GM23338 (cell line): ENCODE measurements around the gene PSORS1C2. TPM values are rescaled to one million over a fixed set of nuclear protein-coding genes. Genes with fewer than 3 reads are reported as not detected.

Source experiments
- ATAC-seq: fragments of 200-7000 bp; cut with Tn5 transposase; 3 replicates; pipeline ENCODE4 v1.9.1; 2020
- DNase-seq: peaks from one replicate; pipeline ENCODE4 v3.0.0-alpha.2; 2015; ENCODE audit warnings: low spot score
- H2AFZ ChIP-seq: fragments of 200-600 bp; sonication (generic); 2 replicates; pipeline ENCODE4 v1.8.0; 2016; ENCODE audit warnings: antibody characterized with exemption, mild to moderate bottlenecking, moderate library complexity
- H3F3A ChIP-seq: fragments of 200-600 bp; sonication (generic); replicated peaks from 2 replicates; pipeline ENCODE4 v1.8.0; 2017; ENCODE audit warnings: antibody characterized with exemption, mixed run types, low read depth
- H3K27ac ChIP-seq: fragments of 200-600 bp; sonication (generic); 2 replicates; pipeline ENCODE4 v1.6.1; 2016; ENCODE audit warnings: low read depth
- H3K27me3 ChIP-seq: fragments of 200-600 bp; sonication (generic); 2 replicates; pipeline ENCODE4 v1.8.0; 2016; ENCODE audit warnings: mild to moderate bottlenecking, mixed run types, moderate library complexity; ENCODE audit not compliant: insufficient read depth
- H3K36me3 ChIP-seq: fragments of 200-600 bp; sonication (generic); 2 replicates; pipeline ENCODE4 v1.8.0; 2016; ENCODE audit warnings: mild to moderate bottlenecking; ENCODE audit not compliant: insufficient read depth
- H3K4me1 ChIP-seq: fragments of 200-600 bp; sonication (generic); 2 replicates; pipeline ENCODE4 v1.8.0; 2016; ENCODE audit warnings: mild to moderate bottlenecking, moderate library complexity; ENCODE audit not compliant: insufficient read depth
- H3K4me2 ChIP-seq: fragments of 200-600 bp; sonication (generic); 2 replicates; pipeline ENCODE4 v1.7.1; 2017; ENCODE audit warnings: mixed run types
- H3K4me3 ChIP-seq: fragments of 200-600 bp; sonication (generic); 2 replicates; pipeline ENCODE4 v1.6.1; 2016; ENCODE audit warnings: mixed run types
- H3K79me2 ChIP-seq: fragments of 200-600 bp; sonication (generic); replicated peaks from 2 replicates; pipeline ENCODE4 v1.8.0; 2017; ENCODE audit warnings: mild to moderate bottlenecking; ENCODE audit not compliant: insufficient read depth
- H3K9me2 ChIP-seq: fragments of 200-600 bp; sonication (generic); 2 replicates; pipeline ENCODE4 v1.8.0; 2017; ENCODE audit not compliant: insufficient read depth
- H4K20me1 ChIP-seq: fragments of 200-600 bp; sonication (generic); replicated peaks from 2 replicates; pipeline ENCODE4 v1.8.0; 2017; ENCODE audit warnings: mild to moderate bottlenecking; ENCODE audit not compliant: insufficient read depth
- H3K27ac Mint-ChIP-seq: 2 replicates; pipeline ENCODE4 v1.8.0; 2020; ENCODE audit warnings: inconsistent platforms, mild to moderate bottlenecking, moderate library complexity, mixed read lengths
- H3K27me3 Mint-ChIP-seq: 3 replicates; pipeline ENCODE4 v1.8.0; 2022; ENCODE audit warnings: low read depth, mild to moderate bottlenecking, moderate library complexity, mixed read lengths, inconsistent platforms; ENCODE audit not compliant: insufficient read depth, poor library complexity
- H3K36me3 Mint-ChIP-seq: 3 replicates; pipeline ENCODE4 v1.8.0; 2021; ENCODE audit warnings: low read depth, mild to moderate bottlenecking, inconsistent platforms, moderate library complexity, mixed read lengths
- H3K4me1 Mint-ChIP-seq: 3 replicates; pipeline ENCODE4 v1.8.0; 2020; ENCODE audit warnings: mild to moderate bottlenecking, inconsistent platforms, mixed read lengths
- H3K4me3 Mint-ChIP-seq: 3 replicates; pipeline ENCODE4 v1.8.0; 2021; ENCODE audit warnings: moderate library complexity, mild to moderate bottlenecking, inconsistent platforms, mixed read lengths
- H3K9me3 Mint-ChIP-seq: 3 replicates; pipeline ENCODE4 v1.8.0; 2020; ENCODE audit warnings: moderate library complexity, mild to moderate bottlenecking, inconsistent platforms, mixed read lengths
- CREB1 ChIP-seq: fragments of 250-450 bp; sonication (Bioruptor Pico); IDR thresholded peaks from 2 replicates; pipeline ENCODE4 v1.5.0; 2020; ENCODE audit warnings: low read depth, mild to moderate bottlenecking, moderate library complexity
- EZH2 ChIP-seq: fragments of 200-600 bp; sonication (generic); IDR thresholded peaks from one replicate; pipeline ENCODE4 v1.8.0; 2017; ENCODE audit warnings: antibody characterized with exemption, mild to moderate bottlenecking, low read depth; ENCODE audit not compliant: unreplicated experiment
- EZH2phosphoT487 ChIP-seq: fragments of 200-600 bp; sonication (generic); IDR thresholded peaks from one replicate; pipeline ENCODE4 v1.8.1; 2018; ENCODE audit warnings: antibody characterized with exemption; ENCODE audit not compliant: unreplicated experiment
- JUNB ChIP-seq: IDR thresholded peaks from one replicate; pipeline ENCODE4 v1.6.1; 2016; ENCODE audit warnings: antibody characterized with exemption; ENCODE audit not compliant: unreplicated experiment
- NANOG ChIP-seq: IDR thresholded peaks from 2 replicates; pipeline ENCODE4 v1.6.1; 2016; ENCODE audit warnings: antibody characterized with exemption, borderline replicate concordance
- POLR2AphosphoS5 ChIP-seq: IDR thresholded peaks from 2 replicates; pipeline ENCODE4 v1.6.1; 2016; ENCODE audit warnings: antibody characterized with exemption, low read depth
- STAT1 ChIP-seq: IDR thresholded peaks from one replicate; pipeline ENCODE4 v1.6.1; 2016; ENCODE audit warnings: antibody characterized with exemption; ENCODE audit not compliant: unreplicated experiment
- ZNF114 ChIP-seq: fragments of 250-450 bp; sonication (Bioruptor Pico); IDR thresholded peaks from 2 replicates; pipeline ENCODE4 v1.5.0; 2020; ENCODE audit warnings: mild to moderate bottlenecking, moderate library complexity
- ZNF331 ChIP-seq: fragments of 250-450 bp; sonication (Bioruptor Pico); IDR thresholded peaks from 2 replicates; pipeline ENCODE4 v1.5.0; 2020; ENCODE audit warnings: low read depth, mild to moderate bottlenecking, moderate library complexity
- polyA plus RNA-seq: library from polyadenylated mRNA; unstranded; fragments of >200 nt; fragmentation: Nextera tagmentation; extraction: Ambion mirVana; gene quantifications from 2 replicates; pipeline ENCODE4 v1.2.1, GENCODE V29; 2016
- total RNA-seq: library from RNA; depleted of rRNA; stranded (reverse); fragments of >200 nt; shearing (Covaris generic); gene quantifications from 2 replicates; pipeline ENCODE4 v1.2.3, GENCODE V29; 2014
- TF ChIP-seq, protein P1 (sequence below), 2 experiments: fragments of 200-600 bp in 1 of 2; sonication (generic) in 1 of 2; conservative IDR thresholded peaks; 2 replicates each; pipeline versions ENCODE4 v1.5.1 to v1.6.1; 2016 to 2017; ENCODE audit warnings: antibody characterized with exemption in 2 of 2, low read depth in 2 of 2, mild to moderate bottlenecking in 2 of 2, moderate library complexity in 1 of 2
- TF ChIP-seq, protein P2 (sequence below): fragments of 250-450 bp; sonication (Bioruptor Pico); IDR thresholded peaks from 2 replicates; pipeline ENCODE4 v1.5.0; 2020; ENCODE audit warnings: mild to moderate bottlenecking, moderate library complexity
- TF ChIP-seq, protein P3 (sequence below): IDR thresholded peaks from 2 replicates; pipeline ENCODE4 v1.6.1; 2016; ENCODE audit warnings: antibody characterized with exemption
- TF ChIP-seq, protein P4 (sequence below): IDR thresholded peaks from one replicate; pipeline ENCODE4 v1.6.1; 2018; ENCODE audit warnings: antibody characterized with exemption; ENCODE audit not compliant: unreplicated experiment

PSORS1C2 gene
- total and polyA plus RNA-seq, 2 experiments from 2014 or later: 0.47 TPM; not detected in 1

DNA sequence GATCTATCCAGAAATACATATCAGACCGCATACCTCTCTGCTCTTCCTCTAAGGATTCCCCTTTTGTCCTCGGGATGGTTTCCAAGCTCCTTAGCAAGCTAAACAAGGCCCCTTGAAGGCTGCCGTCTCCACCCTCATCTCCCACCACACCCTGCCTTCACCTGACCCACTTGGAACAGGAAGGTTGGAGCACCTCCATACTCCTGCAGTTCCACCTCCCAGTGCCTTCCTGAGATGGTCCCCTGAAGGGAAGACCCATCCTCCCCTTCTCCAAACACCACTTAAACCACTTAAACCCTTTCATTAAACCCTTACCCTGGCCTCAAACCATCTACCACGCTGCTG lies 40.1 kb upstream of the PSORS1C2 start:
- H3K79me2 ChIP-seq: peaks cover 12% of the 10 kb centered on the region
- peaks cover 7% of the 10 kb centered on the region for H3K27me3 Mint-ChIP-seq
- no peaks in the 10 kb centered on the region for H4K20me1 ChIP-seq
- no peak overlapping the region for H3K27ac ChIP-seq
- no peak overlapping the region for H2AFZ ChIP-seq
- H3K4me3 Mint-ChIP-seq: no peak overlapping the region
- TF ChIP-seq, protein P1, sequence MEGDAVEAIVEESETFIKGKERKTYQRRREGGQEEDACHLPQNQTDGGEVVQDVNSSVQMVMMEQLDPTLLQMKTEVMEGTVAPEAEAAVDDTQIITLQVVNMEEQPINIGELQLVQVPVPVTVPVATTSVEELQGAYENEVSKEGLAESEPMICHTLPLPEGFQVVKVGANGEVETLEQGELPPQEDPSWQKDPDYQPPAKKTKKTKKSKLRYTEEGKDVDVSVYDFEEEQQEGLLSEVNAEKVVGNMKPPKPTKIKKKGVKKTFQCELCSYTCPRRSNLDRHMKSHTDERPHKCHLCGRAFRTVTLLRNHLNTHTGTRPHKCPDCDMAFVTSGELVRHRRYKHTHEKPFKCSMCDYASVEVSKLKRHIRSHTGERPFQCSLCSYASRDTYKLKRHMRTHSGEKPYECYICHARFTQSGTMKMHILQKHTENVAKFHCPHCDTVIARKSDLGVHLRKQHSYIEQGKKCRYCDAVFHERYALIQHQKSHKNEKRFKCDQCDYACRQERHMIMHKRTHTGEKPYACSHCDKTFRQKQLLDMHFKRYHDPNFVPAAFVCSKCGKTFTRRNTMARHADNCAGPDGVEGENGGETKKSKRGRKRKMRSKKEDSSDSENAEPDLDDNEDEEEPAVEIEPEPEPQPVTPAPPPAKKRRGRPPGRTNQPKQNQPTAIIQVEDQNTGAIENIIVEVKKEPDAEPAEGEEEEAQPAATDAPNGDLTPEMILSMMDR (conservative IDR thresholded peaks at IDR 0.05; ENCODE audit: low read depth in 2 of 2): no peak
- TF ChIP-seq POLR2AphosphoS5: no peak
- TF ChIP-seq, protein P2, sequence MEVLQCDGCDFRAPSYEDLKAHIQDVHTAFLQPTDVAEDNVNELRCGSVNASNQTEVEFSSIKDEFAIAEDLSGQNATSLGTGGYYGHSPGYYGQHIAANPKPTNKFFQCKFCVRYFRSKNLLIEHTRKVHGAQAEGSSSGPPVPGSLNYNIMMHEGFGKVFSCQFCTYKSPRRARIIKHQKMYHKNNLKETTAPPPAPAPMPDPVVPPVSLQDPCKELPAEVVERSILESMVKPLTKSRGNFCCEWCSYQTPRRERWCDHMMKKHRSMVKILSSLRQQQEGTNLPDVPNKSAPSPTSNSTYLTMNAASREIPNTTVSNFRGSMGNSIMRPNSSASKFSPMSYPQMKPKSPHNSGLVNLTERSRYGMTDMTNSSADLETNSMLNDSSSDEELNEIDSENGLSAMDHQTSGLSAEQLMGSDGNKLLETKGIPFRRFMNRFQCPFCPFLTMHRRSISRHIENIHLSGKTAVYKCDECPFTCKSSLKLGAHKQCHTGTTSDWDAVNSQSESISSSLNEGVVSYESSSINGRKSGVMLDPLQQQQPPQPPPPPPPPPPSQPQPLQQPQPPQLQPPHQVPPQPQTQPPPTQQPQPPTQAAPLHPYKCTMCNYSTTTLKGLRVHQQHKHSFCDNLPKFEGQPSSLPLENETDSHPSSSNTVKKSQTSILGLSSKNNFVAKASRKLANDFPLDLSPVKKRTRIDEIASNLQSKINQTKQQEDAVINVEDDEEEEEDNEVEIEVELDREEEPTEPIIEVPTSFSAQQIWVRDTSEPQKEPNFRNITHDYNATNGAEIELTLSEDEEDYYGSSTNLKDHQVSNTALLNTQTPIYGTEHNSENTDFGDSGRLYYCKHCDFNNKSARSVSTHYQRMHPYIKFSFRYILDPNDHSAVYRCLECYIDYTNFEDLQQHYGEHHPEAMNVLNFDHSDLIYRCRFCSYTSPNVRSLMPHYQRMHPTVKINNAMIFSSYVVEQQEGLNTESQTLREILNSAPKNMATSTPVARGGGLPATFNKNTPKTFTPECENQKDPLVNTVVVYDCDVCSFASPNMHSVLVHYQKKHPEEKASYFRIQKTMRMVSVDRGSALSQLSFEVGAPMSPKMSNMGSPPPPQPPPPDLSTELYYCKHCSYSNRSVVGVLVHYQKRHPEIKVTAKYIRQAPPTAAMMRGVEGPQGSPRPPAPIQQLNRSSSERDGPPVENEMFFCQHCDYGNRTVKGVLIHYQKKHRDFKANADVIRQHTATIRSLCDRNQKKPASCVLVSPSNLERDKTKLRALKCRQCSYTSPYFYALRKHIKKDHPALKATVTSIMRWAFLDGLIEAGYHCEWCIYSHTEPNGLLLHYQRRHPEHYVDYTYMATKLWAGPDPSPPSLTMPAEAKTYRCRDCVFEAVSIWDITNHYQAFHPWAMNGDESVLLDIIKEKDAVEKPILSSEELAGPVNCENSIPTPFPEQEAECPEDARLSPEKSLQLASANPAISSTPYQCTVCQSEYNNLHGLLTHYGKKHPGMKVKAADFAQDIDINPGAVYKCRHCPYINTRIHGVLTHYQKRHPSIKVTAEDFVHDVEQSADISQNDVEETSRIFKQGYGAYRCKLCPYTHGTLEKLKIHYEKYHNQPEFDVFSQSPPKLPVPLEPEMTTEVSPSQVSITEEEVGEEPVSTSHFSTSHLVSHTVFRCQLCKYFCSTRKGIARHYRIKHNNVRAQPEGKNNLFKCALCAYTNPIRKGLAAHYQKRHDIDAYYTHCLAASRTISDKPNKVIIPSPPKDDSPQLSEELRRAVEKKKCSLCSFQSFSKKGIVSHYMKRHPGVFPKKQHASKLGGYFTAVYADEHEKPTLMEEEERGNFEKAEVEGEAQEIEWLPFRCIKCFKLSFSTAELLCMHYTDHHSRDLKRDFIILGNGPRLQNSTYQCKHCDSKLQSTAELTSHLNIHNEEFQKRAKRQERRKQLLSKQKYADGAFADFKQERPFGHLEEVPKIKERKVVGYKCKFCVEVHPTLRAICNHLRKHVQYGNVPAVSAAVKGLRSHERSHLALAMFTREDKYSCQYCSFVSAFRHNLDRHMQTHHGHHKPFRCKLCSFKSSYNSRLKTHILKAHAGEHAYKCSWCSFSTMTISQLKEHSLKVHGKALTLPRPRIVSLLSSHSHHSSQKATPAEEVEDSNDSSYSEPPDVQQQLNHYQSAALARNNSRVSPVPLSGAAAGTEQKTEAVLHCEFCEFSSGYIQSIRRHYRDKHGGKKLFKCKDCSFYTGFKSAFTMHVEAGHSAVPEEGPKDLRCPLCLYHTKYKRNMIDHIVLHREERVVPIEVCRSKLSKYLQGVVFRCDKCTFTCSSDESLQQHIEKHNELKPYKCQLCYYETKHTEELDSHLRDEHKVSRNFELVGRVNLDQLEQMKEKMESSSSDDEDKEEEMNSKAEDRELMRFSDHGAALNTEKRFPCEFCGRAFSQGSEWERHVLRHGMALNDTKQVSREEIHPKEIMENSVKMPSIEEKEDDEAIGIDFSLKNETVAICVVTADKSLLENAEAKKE (CRISPR knock-in tag): no peak
- TF ChIP-seq JUNB: no peak
- TF ChIP-seq EZH2: no peak
- TF ChIP-seq STAT1: no peak
- no peak for TF ChIP-seq ZNF331
- no peak for TF ChIP-seq ZNF114 (CRISPR knock-in tag)
- no peak for TF ChIP-seq EZH2phosphoT487
- TF ChIP-seq NANOG: no peak
- TF ChIP-seq, protein P3, sequence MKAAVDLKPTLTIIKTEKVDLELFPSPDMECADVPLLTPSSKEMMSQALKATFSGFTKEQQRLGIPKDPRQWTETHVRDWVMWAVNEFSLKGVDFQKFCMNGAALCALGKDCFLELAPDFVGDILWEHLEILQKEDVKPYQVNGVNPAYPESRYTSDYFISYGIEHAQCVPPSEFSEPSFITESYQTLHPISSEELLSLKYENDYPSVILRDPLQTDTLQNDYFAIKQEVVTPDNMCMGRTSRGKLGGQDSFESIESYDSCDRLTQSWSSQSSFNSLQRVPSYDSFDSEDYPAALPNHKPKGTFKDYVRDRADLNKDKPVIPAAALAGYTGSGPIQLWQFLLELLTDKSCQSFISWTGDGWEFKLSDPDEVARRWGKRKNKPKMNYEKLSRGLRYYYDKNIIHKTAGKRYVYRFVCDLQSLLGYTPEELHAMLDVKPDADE: no peak
- TF ChIP-seq CREB1 (CRISPR knock-in tag): no peak
- TF ChIP-seq, protein P4, sequence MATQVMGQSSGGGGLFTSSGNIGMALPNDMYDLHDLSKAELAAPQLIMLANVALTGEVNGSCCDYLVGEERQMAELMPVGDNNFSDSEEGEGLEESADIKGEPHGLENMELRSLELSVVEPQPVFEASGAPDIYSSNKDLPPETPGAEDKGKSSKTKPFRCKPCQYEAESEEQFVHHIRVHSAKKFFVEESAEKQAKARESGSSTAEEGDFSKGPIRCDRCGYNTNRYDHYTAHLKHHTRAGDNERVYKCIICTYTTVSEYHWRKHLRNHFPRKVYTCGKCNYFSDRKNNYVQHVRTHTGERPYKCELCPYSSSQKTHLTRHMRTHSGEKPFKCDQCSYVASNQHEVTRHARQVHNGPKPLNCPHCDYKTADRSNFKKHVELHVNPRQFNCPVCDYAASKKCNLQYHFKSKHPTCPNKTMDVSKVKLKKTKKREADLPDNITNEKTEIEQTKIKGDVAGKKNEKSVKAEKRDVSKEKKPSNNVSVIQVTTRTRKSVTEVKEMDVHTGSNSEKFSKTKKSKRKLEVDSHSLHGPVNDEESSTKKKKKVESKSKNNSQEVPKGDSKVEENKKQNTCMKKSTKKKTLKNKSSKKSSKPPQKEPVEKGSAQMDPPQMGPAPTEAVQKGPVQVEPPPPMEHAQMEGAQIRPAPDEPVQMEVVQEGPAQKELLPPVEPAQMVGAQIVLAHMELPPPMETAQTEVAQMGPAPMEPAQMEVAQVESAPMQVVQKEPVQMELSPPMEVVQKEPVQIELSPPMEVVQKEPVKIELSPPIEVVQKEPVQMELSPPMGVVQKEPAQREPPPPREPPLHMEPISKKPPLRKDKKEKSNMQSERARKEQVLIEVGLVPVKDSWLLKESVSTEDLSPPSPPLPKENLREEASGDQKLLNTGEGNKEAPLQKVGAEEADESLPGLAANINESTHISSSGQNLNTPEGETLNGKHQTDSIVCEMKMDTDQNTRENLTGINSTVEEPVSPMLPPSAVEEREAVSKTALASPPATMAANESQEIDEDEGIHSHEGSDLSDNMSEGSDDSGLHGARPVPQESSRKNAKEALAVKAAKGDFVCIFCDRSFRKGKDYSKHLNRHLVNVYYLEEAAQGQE: no peak
- no peaks in the 10 kb centered on the region for H3K27me3 ChIP-seq
- DNase-seq (no peak), ATAC-seq (no peak)
- H3K4me1 Mint-ChIP-seq: peaks cover 45% of the 10 kb centered on the region
- no peak overlapping the region for H3K27ac Mint-ChIP-seq
- H3F3A ChIP-seq: no peaks in the 10 kb centered on the region
- H3K9me2 ChIP-seq: no peaks in the 10 kb centered on the region
- H3K4me1 ChIP-seq: peaks cover 35% of the 10 kb centered on the region
- no peaks in the 10 kb centered on the region for H3K9me3 Mint-ChIP-seq
- no peak overlapping the region for H3K4me3 ChIP-seq
- H3K36me3 Mint-ChIP-seq: peaks cover 13% of the 10 kb centered on the region
- H3K36me3 ChIP-seq: no peaks in the 10 kb centered on the region; the same call in 1 of the 2 replicates
- H3K4me2 ChIP-seq: no peak overlapping the region
